ENCODE data around the gene BICD2.

BICD2 gene

DNA sequence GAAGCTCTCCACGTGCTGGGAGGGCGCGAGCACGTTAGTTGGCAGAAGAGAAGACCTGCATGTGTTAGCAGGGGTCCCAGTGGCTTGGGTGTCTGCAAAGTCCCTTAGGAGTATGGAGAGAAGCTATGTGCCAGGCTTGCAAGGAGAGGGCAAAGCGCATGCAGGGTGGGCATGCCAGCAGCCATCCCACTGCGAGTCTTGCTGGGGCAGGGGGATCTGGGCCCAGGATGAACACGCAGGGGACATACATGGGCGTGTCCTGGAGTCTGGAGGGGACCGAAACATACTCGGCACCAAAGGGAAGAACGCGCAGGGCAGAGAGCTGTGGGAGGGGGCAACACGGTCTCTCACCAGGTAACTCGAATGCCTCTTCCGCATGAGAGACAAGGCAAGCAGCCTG, 51.1 kb downstream of the BICD2 start:
- DNase-seq = no peak

- no peak for DNase-seq
These were observed 51.9 kb downstream of the BICD2 start for GRCh38 chr9:92712767-92713166.

DNA sequence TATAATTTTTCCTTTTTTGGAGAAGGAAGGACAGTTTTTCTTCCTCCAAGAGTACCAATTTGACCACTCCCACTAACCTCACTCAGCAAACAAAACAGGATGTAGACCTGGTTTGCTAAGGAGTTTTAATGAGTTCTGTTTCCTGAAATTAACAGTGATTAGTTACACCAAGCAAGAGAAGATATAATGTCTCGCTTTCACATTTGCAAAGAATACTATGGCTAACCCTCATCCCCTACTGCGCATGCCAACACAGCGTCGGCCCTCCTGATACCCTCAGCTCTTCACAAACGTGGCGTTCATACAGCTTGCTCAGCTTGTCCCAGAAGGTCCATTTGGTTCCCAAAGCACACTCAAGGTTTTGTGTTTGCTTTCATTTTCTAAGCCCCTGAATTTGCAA, 52.8 kb downstream of the BICD2 start:
- DNase-seq = no peak

GRCh38 chr9:92711146-92711545, 53.5 kb downstream of the BICD2 start:
- no peak for DNase-seq

DNA sequence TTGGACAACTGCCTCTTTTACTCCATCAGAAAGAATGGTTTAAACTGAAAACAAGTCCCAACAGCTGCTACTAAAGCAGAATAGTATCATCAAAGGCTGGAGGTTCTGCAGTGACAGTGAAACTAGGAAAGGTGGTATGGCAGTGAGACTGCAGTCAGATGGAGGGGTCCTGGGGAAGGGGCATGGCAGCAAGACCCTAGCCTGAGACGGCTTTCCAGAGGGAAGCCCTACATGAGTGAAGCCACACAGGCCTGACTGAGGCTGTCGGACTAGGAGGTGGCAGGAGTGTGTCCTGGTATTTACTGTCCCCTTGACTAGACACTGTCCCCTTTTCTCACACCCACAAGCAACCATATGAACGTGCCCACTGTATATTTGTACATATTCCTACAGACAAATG, 54.3 kb downstream of the BICD2 start:
- no peak for DNase-seq

DNA sequence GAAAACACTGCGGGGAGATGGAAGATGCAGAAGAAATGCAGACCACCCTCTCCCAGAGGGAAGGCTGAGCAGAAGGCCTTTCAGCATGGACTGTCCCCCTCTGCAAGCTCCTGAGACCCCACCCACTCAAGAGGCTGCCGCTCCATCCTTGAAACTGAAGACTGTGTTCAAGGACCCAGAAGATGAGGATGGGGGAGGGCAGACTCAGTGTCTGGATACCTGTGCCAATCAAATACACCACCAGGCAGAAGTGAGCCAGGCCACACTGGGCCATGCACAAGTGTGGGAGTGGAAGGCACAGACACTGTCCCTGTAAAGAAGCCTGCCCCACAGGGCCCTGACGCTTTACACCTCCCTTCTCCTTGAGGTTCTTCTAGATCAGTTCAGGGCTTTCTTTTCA, 54.7 kb downstream of the BICD2 start:
- no peak for DNase-seq

DNA sequence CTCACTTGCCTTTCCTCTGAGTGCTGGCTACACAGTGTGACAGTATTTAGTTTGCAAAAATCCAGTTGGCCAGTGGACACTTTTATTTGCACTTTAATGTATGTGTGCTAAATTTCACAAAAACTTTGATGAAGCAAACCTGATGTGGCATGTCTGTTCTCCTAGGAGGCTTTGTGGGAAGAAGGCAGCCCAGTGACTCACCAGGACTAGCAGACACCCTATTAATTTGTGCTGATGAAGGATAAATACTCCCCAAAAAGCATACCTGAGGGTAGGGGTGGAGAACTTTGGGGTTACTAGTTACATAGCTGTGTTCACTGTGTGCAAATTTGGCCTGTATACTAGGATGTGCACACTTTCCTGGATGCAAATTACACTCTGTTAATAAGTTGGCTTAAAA, 55.4 kb downstream of the BICD2 start:
- no peak for DNase-seq

- no peak for DNase-seq
These were observed 57.1 kb downstream of the BICD2 start for GRCh38 chr9:92707530-92707929.

DNA sequence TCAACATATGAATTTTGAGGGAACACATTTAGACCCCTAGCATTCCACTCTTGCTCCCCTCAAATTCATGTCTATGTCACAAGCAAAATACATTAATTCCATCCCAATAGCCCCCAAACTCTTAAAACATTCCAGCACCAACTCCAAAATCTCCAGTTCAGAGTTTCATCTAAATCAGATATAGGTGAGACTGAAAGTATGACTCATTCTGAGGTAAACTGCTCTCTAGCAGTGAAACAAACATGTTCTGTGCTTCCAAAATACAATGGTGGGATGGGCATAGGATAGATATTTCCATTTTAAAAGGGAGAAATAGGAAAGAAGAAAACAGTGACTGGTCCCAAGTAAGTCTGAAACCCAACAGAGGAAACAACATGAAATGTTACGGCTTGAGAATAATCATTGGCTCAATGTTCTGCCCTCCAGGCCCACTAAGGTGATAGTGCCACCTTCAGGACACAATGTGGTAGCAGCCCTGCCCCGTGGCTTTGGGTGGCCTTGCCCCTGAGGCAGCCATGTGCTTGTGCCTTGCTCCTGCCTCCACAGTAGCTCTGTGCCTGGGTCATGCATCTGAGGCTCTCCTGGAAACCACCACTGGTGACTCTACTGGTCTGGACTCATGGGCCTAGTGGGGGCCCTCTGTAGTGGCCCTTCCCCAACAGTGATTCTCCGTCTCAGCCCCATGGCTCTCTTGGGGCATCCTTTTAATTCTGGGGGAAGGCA, 58.3 kb downstream of the BICD2 start:
- DNase-seq = peak; percentile 60

- no peak for DNase-seq
These were observed 60.1 kb downstream of the BICD2 start for GRCh38 chr9:92704528-92704927.

GRCh38 chr9:92696619-92697018, 68.0 kb downstream of the BICD2 start:
- DNase-seq = no peak

DNA sequence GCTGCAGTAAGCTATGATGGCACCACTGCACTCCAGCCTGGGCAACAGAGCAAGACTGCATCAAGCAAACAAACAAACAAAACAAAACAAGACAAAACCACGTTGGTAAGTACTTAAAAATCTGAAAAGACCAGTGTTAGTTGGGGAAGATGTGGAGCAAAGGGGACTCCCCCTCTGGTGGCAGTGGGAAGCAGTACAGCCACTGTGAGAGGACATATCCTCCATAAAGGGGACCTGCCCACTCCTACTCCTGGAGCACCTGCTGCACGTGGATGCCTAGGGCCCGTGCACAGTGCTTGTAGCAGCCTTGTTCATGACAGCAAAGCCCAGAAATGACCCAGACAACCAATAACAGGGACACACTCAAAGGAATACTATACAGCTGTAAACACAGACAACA, 77.7 kb downstream of the BICD2 start:
- DNase-seq = no peak

- DNase-seq = no peak
These were observed 79.6 kb downstream of the BICD2 start for GRCh38 chr9:92685022-92685421.

GRCh38 chr9:92682269-92682668, 82.4 kb downstream of the BICD2 start:
- DNase-seq = no peak

DNA sequence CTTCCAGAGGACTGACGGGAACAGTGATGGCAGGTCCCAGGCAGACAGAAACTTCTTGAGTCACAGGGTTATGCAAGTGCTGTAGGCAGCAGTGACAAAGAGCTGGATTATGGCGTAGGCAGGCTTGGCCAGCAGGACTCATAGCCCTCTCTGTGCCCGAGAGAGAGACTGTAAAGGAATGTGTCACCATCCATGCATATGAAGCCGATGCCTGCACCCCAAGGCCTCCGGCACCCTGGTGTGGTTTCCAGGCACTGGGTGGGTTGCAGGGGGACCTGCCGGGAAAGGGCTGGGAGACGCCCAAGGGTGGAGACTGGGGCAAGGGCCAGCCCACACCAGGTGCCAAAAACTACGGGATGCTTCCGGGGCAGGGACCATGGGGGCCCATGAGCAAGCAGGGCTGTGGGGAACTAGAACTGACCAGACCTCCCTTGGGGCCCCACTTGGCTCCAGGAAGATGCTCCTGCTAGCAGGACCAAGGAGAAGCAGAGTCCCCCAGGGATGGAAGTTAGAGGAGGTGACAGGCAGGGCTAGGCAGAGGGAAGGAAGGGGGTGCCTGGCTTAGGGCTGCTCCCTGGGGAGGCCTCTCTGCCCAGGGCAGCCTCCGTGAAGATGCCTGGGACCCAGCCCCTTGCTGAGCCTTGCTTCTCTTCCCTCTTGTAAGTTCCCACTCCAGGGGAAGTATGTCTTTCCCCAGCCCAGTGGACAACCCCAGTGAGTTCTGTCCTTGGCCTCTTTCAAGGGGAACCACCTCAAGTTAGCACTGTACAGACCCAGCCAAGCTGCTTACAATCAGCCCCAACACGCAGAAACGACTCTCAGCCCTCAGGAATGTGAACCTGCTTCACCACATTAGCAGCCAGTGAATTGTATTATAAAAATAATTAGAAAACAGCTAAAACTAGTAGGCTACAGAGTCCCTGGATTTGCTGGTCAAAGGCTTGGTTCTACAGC, 84.2 kb downstream of the BICD2 start:
- no peak for DNase-seq

- DNase-seq = no peak
These were observed 85.0 kb downstream of the BICD2 start for GRCh38 chr9:92679413-92680165.

DNA sequence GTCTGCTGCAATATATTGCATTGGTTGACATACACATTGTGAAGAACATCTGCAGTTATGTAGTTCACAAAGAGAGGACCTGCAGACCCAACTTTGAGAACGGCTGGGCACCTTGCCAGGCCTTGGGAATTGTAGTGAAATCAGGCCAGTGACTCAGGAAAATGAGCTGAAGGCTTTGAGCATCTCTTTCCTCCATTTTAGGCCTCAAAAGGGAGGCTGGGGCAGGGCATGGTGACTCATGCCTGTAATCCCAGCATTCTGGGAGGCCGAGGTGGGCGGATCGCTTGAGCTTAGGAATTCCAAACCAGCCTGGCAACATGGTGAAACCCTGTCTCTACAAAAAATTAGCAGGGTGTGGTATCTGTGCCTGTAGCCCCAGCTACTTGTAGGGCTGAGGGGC, 93.3 kb downstream of the BICD2 start:
- DNase-seq = no peak

- DNase-seq = peak; percentile 98
These were observed 94.5 kb downstream of the BICD2 start, which contains the start of gene IPPK for GRCh38 chr9:92669890-92670708. Gene IPPK, minus strand, starts transcription at chr9:92670131. Its CDS starts 143 bp downstream, at chr9:92669988.

GRCh38 chr9:92669527-92669889, 95.1 kb downstream of the BICD2 start:
- no peak for DNase-seq

- no peak for DNase-seq
These were observed 95.7 kb downstream of the BICD2 start for GRCh38 chr9:92668746-92669526.

DNA sequence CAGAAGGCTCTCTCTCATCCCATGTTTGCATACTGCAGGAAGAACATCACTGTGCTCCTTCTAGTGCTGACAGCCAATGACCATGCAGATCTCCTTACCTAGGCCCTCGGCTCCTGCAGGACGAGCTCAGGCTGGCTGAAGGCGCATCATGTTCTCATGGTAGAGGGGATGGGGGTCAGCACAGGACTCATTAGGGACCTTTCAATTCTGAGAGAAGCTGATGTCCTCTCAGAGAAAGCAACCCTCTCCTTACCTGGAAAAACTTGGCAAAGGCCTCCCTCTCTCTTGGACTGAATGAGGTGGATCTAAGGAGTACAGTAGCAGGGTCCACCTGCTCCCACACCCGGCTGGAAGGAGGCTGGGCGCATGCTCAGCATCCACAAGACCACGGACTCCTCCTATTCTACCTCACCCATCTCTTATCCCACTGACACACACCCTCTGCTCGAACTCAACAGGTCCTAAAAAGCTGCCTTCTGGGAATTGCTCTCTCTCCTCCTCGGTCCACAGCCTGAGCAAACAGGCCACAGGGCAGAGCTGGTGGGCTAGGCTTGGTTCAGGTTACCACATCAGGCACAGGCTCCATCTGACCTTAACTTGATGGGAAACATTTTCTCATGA, 97.6 kb downstream of the BICD2 start:
- DNase-seq = no peak

Measured in GDM1 (cell line).